ENCODE results near the gene GJD3. TPM values are rescaled to one million over a fixed set of nuclear protein-coding genes. Genes with fewer than 3 reads are reported as not detected.
A peak's percentile ranks its signal among the peaks of the same experiment; 100 is the strongest.
"Not testable (repeated sequence)": the region's sequence is repeated elsewhere in the genome, so short reads cannot be mapped to it uniquely, and the experiment has no call there.

GJD3 gene
- total RNA-seq, 2 experiments from 2014 or later, result not detected

- no peak overlapping the region for H2AFZ ChIP-seq (ENCODE audit: low read length)
- ChIA-PET POLR2A (no interaction called here), CTCF (ENCODE audit: unreplicated experiment) (interaction anchor here (0.6 to 1.0 kb wide), 2 partner anchors 19 to 104 kb away, joined by 3 read pairs; partner anchors contain the start of gene TOP2A)
- TF ChIP-seq EZH2phosphoT487 (IDR thresholded peaks at IDR 0.05; ENCODE audit: borderline replicate concordance, low read depth, low read length) (no peak), CTCF (conservative IDR thresholded peaks at IDR 0.05; ENCODE audit: low read length) (peak; percentile 90)
- peaks cover 100% of the 10 kb centered on the region for H3K36me3 ChIP-seq (ENCODE audit: insufficient read depth, low read length)
- H3K9me3 ChIP-seq (ENCODE audit: low read length), result no peaks in the 10 kb centered on the region
- no peak overlapping the region for H3K27ac ChIP-seq (ENCODE audit: low read depth, low read length, poor library complexity, severe bottlenecking)
- H4K20me1 ChIP-seq (ENCODE audit: insufficient read depth, low read length), result no peaks in the 10 kb centered on the region; the same call in 1 of the 2 replicates
- no peaks in the 10 kb centered on the region for H3K79me2 ChIP-seq (ENCODE audit: insufficient read depth, low read depth, low read length)
- intact Hi-C loops (cut with micrococcal nuclease; ENCODE audit: unreplicated experiment), result loop anchor here (1.0 kb wide), 1 partner anchor 134 kb away; no protein-coding TSS in a partner anchor
- no peak overlapping the region for H3K4me3 ChIP-seq (ENCODE audit: low read depth, low read length, poor library complexity, severe bottlenecking)
- no peaks in the 10 kb centered on the region for H3K9me2 ChIP-seq (ENCODE audit: insufficient read depth, low read length)
- no peak overlapping the region for H3K4me2 ChIP-seq (ENCODE audit: low read length)
- DNase-seq (ENCODE audit: low spot score), result peak; percentile 66
- BruUV-seq (replicated peaks), result no TSS peak
- no peaks in the 10 kb centered on the region for H3K4me1 ChIP-seq (ENCODE audit: insufficient read depth, low read length, poor library complexity, severe bottlenecking)
Observed at GRCh38 chr17:40399185-40399584, 34.6 kb upstream of the GJD3 start.

GRCh38 chr17:40386555-40386954 lies 22.0 kb upstream of the GJD3 start:
- POLR2A ChIA-PET; H3K9me2 ChIP-seq (ENCODE audit: insufficient read depth, low read length); H3K4me3 ChIP-seq (ENCODE audit: low read depth, low read length, poor library complexity, severe bottlenecking); DNase-seq (ENCODE audit: low spot score); BruUV-seq (replicated peaks); H3K9me3 ChIP-seq (ENCODE audit: low read length); H3K79me2 ChIP-seq (ENCODE audit: insufficient read depth, low read depth, low read length); H3K4me1 ChIP-seq (ENCODE audit: insufficient read depth, low read length, poor library complexity, severe bottlenecking); H3K4me2 ChIP-seq (ENCODE audit: low read length); H2AFZ ChIP-seq (ENCODE audit: low read length); H3K27ac ChIP-seq (ENCODE audit: low read depth, low read length, poor library complexity, severe bottlenecking); H4K20me1 ChIP-seq (ENCODE audit: insufficient read depth, low read length); intact Hi-C loops (cut with micrococcal nuclease; ENCODE audit: unreplicated experiment): not testable (repeated sequence)
- CTCF ChIA-PET (ENCODE audit: unreplicated experiment), result interaction anchor here (0.6 kb wide), 1 partner anchor 24 kb away, joined by 3 read pairs; no protein-coding TSS in a partner anchor
- peaks cover 77% of the 10 kb centered on the region for H3K36me3 ChIP-seq (ENCODE audit: insufficient read depth, low read length)

- H4K20me1 ChIP-seq (ENCODE audit: insufficient read depth, low read length), result no peaks in the 10 kb centered on the region
- no peaks in the 10 kb centered on the region for H3K9me2 ChIP-seq (ENCODE audit: insufficient read depth, low read length)
- H3K27ac ChIP-seq (ENCODE audit: low read depth, low read length, poor library complexity, severe bottlenecking), result no peak overlapping the region
- no peak overlapping the region for H3K4me3 ChIP-seq (ENCODE audit: low read depth, low read length, poor library complexity, severe bottlenecking)
- peaks cover 34% of the 10 kb centered on the region for H3K36me3 ChIP-seq (ENCODE audit: insufficient read depth, low read length)
- intact Hi-C loops (cut with micrococcal nuclease; ENCODE audit: unreplicated experiment), result no loop called here
- H2AFZ ChIP-seq (ENCODE audit: low read length), result no peak overlapping the region
- DNase-seq (ENCODE audit: low spot score), result no peak
- H3K79me2 ChIP-seq (ENCODE audit: insufficient read depth, low read depth, low read length), result no peaks in the 10 kb centered on the region
- BruUV-seq (replicated peaks), result no TSS peak
- no peaks in the 10 kb centered on the region for H3K4me1 ChIP-seq (ENCODE audit: insufficient read depth, low read length, poor library complexity, severe bottlenecking)
- TF ChIP-seq EZH2phosphoT487 (IDR thresholded peaks at IDR 0.05; ENCODE audit: borderline replicate concordance, low read depth, low read length) (no peak), CTCF (conservative IDR thresholded peaks at IDR 0.05; ENCODE audit: low read length) (no peak)
- ChIA-PET POLR2A (interaction anchor here (1.3 kb wide), 1 partner anchor 27 kb away, joined by 5 read pairs; no protein-coding TSS in a partner anchor), CTCF (ENCODE audit: unreplicated experiment) (no interaction called here)
- H3K4me2 ChIP-seq (ENCODE audit: low read length), result no peak overlapping the region
- H3K9me3 ChIP-seq (ENCODE audit: low read length), result no peaks in the 10 kb centered on the region
Observed at GRCh38 chr17:40382251-40382650, 17.7 kb upstream of the GJD3 start.

All from OCI-LY7 (cell line).